Activated naive CD8-positive, alpha-beta T cell treated with anti-CD3 and anti-CD28 coated beads, Interleukin-2, amount 50 U/mL, for 16 hours (primary cell): ENCODE data around the gene PIWIL4.

ENCODE experiments used
- DNase-seq: peaks from one replicate; pipeline ENCODE4 v3.0.0-alpha.2; 2020; ENCODE audit warnings: low read depth, low spot score

PIWIL4 gene

GRCh38 chr11:94662065-94662779 is 95.1 kb downstream of the PIWIL4 start:
- no peak for DNase-seq

- DNase-seq, result no peak
Measured at GRCh38 chr11:94662846-94663390, 95.8 kb downstream of the PIWIL4 start.

- DNase-seq, result no peak
Measured at GRCh38 chr11:94664346-94664745, 97.2 kb downstream of the PIWIL4 start.

GRCh38 chr11:94665116-94665659 is 98.0 kb downstream of the PIWIL4 start:
- DNase-seq, result no peak

GRCh38 chr11:94666792-94667721 is 99.9 kb downstream of the PIWIL4 start:
- no peak for DNase-seq

- DNase-seq, result no peak
Measured at GRCh38 chr11:94668212-94668793, 101.1 kb downstream of the PIWIL4 start.

GRCh38 chr11:94669023-94669422 is 101.9 kb downstream of the PIWIL4 start:
- no peak for DNase-seq
